PFSK-1 (cell line): ENCODE results near the gene NFKBIL1.

Experiments
- FOXP2 ChIP-seq: optimal IDR thresholded peaks from 2 replicates; pipeline ENCODE3; 2011; ENCODE audit warnings: borderline replicate concordance, control low read depth, inconsistent platforms; ENCODE audit not compliant: insufficient read depth; ENCODE audit errors: extremely low read length, extremely low read depth
- POLR2AphosphoS5 ChIP-seq: IDR thresholded peaks from 2 replicates; pipeline ENCODE4 v1.6.1; 2012; ENCODE audit warnings: low read depth, mild to moderate bottlenecking, control low read depth, low read length, moderate library complexity
- REST ChIP-seq, 2 experiments: IDR thresholded peaks; 2 replicates each; pipeline versions ENCODE4 v1.6.1 to v1.8.0; 2011 to 2012; ENCODE audit warnings: low read depth in 2 of 2, low read length in 2 of 2, control low read depth in 1 of 2, inconsistent platforms in 1 of 2, mild to moderate bottlenecking in 1 of 2, moderate library complexity in 1 of 2; ENCODE audit not compliant: insufficient read depth in 1 of 2
- SIN3A ChIP-seq: IDR thresholded peaks from 2 replicates; pipeline ENCODE4 v1.6.1; 2012; ENCODE audit warnings: mild to moderate bottlenecking, low read length, moderate library complexity, borderline replicate concordance; ENCODE audit not compliant: insufficient read depth
- TAF1 ChIP-seq: IDR thresholded peaks from 2 replicates; pipeline ENCODE4 v1.6.1; 2012; ENCODE audit warnings: low read length, control low read depth, borderline replicate concordance; ENCODE audit not compliant: insufficient read depth

NFKBIL1 gene

DNA sequence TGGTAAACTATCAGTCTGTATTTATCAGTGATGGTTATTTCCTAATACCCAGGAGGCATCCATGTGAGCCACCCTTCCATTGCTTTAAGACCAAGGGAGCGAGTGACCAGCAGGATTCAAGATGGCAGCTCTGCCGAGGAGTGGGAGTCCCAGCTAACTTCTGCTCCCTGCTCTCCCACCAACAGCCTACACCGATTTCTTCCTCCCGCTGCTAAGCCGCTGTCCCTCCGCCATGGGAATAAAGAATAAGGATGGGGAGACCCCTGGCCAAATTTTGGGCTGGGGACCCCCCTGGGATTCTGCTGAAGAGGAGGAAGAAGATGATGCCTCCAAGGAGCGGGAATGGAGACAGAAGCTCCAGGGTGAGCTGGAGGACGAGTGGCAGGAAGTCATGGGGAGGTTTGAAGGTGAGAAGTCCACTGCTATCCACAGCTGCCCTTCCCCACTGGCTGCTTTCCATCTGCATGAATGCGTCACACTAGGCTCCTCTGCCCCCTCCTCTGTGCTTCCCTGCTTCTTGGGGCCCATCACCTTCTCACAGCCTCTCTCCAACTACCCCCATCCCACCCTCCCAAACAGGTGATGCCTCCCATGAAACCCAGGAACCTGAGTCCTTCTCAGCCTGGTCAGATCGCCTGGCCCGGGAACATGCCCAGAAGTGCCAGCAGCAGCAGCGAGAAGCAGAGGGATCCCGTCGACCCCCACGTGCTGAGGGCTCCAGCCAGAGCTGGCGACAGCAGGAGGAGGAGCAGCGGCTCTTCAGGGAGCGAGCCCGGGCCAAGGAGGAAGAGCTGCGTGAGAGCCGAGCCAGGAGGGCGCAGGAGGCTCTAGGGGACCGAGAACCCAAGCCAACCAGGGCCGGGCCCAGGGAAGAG, 10.3 kb downstream of the NFKBIL1 start:
- TF ChIP-seq REST (IDR thresholded peaks at IDR 0.05; ENCODE audit: insufficient read depth in 1 of 2, low read depth in 2 of 2, low read length in 2 of 2) (no peak), SIN3A (no peak), FOXP2 (no peak), POLR2AphosphoS5 (no peak), TAF1 (no peak)

DNA sequence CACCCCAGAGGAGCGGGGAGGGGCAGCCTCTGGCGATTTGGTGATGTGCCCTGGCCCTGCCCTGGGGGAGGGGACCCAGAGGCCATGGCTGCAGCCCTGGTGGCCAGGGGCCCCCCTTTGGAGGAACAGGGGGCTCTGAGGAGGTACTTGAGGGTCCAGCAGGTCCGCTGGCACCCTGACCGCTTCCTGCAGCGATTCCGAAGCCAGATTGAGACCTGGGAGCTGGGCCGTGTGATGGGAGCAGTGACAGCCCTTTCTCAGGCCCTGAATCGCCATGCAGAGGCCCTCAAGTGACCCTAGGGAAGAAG, 10.9 kb downstream of the NFKBIL1 start:
- TF ChIP-seq TAF1 (no peak), REST (IDR thresholded peaks at IDR 0.05; ENCODE audit: insufficient read depth in 1 of 2, low read depth in 2 of 2, low read length in 2 of 2) (no peak), POLR2AphosphoS5 (no peak), SIN3A (no peak), FOXP2 (no peak)

- TF ChIP-seq FOXP2 (no peak), POLR2AphosphoS5 (no peak), SIN3A (no peak), TAF1 (no peak), REST (IDR thresholded peaks at IDR 0.05; ENCODE audit: insufficient read depth in 1 of 2, low read depth in 2 of 2, low read length in 2 of 2) (no peak)
Observed at GRCh38 chr6:31558631-31559500, 11.5 kb downstream of the NFKBIL1 start.

DNA sequence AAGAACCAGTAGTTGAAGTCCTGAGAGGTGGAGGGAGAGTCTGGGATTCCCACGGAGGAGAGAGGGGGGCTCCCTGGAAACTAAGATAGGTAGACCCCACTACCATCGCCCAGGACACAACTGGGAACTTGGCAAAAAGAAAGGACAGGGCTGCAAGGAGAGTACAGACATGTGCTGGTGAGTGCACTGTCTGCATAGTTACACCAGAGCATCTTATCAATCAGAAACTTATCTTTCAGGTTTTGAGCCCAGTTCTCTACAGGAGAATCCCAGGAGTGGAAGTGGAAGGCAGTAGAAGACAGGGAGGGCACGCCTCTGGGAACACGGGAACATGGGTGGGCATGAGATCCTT, 12.2 kb downstream of the NFKBIL1 start:
- TF ChIP-seq SIN3A: no peak
- TF ChIP-seq FOXP2: no peak
- TF ChIP-seq REST (IDR thresholded peaks at IDR 0.05; ENCODE audit: insufficient read depth in 1 of 2, low read depth in 2 of 2, low read length in 2 of 2): no peak
- no peak for TF ChIP-seq POLR2AphosphoS5
- no peak for TF ChIP-seq TAF1
